Keratinocyte (primary cell): ENCODE results near the gene LMBR1. TPM values are rescaled to one million over a fixed set of nuclear protein-coding genes. Genes with fewer than 3 reads are reported as not detected.

Experiments
- DNase-seq: peaks from one replicate; pipeline ENCODE4 v3.0.0-alpha.2; 2011; ENCODE audit warnings: low read depth, missing footprints, low spot score
- FAIRE-seq: peaks from 2 replicates; lab custom pipeline; 2011; peaks lifted over from hg19 to GRCh38; lab: Jason Lieb, UNC
- H2AFZ ChIP-seq: 2 replicates; pipeline ENCODE4 v1.6.0; 2012; ENCODE audit warnings: low read length, control low read depth, inconsistent platforms; ENCODE audit not compliant: control insufficient read depth
- H3K27ac ChIP-seq: 2 replicates; pipeline ENCODE4 v1.5.1; 2011; ENCODE audit warnings: low read length; ENCODE audit not compliant: control insufficient read depth, insufficient read depth
- H3K27me3 ChIP-seq: 3 replicates; pipeline ENCODE4 v1.6.0; 2011; ENCODE audit warnings: low read length; ENCODE audit not compliant: control insufficient read depth, insufficient read depth; ENCODE audit errors: extremely low read depth
- H3K36me3 ChIP-seq, 2 experiments: 2 replicates in 1 of 2; 3 replicates in 1 of 2; pipeline ENCODE4 v1.5.1; 2011; ENCODE audit warnings: low read length in 2 of 2, mild to moderate bottlenecking in 1 of 2; ENCODE audit not compliant: control insufficient read depth in 2 of 2, insufficient read depth in 2 of 2; ENCODE audit errors: extremely low read depth in 1 of 2
- H3K4me1 ChIP-seq: 3 replicates; pipeline ENCODE4 v1.5.1; 2011; ENCODE audit warnings: low read length; ENCODE audit not compliant: control insufficient read depth, insufficient read depth; ENCODE audit errors: extremely low read depth
- H3K4me2 ChIP-seq: 3 replicates; pipeline ENCODE4 v1.6.0; 2011; ENCODE audit warnings: low read depth, low read length; ENCODE audit not compliant: control insufficient read depth, insufficient read depth; ENCODE audit errors: extremely low read depth
- H3K4me3 ChIP-seq, 3 experiments: fragments of 200-600 bp in 1 of 3; sonication (generic) in 1 of 3; 2 replicates in 2 of 3; 3 replicates in 1 of 3; pipeline ENCODE4 v1.5.1; 2011 to 2016; ENCODE audit warnings: low read length in 3 of 3, mild to moderate bottlenecking in 3 of 3, control low read depth in 2 of 3, inconsistent platforms in 1 of 3, low read depth in 1 of 3, mixed read lengths in 1 of 3, mixed run types in 1 of 3, moderate library complexity in 1 of 3; ENCODE audit not compliant: control insufficient read depth in 2 of 3, insufficient read depth in 2 of 3; ENCODE audit errors: extremely low read depth in 1 of 3
- H3K79me2 ChIP-seq: 2 replicates; pipeline ENCODE4 v1.6.0; 2012; ENCODE audit warnings: low read length; ENCODE audit not compliant: control insufficient read depth, insufficient read depth
- H3K9ac ChIP-seq: 3 replicates; pipeline ENCODE4 v1.6.0; 2011; ENCODE audit warnings: low read length; ENCODE audit not compliant: control insufficient read depth, insufficient read depth; ENCODE audit errors: extremely low read depth
- H3K9me1 ChIP-seq: 3 replicates; pipeline ENCODE4 v1.6.0; 2011; ENCODE audit warnings: low read length; ENCODE audit not compliant: control insufficient read depth, insufficient read depth; ENCODE audit errors: extremely low read depth
- H3K9me3 ChIP-seq: 2 replicates; pipeline ENCODE4 v1.5.1; 2012; ENCODE audit warnings: low read depth, low read length; ENCODE audit not compliant: control insufficient read depth
- H4K20me1 ChIP-seq: 3 replicates; pipeline ENCODE4 v1.6.0; 2011; ENCODE audit warnings: low read length; ENCODE audit not compliant: control insufficient read depth, insufficient read depth; ENCODE audit errors: extremely low read depth
- EZH2 ChIP-seq: IDR thresholded peaks from one replicate; pipeline ENCODE4 v1.6.1; 2012; ENCODE audit warnings: inconsistent platforms, mild to moderate bottlenecking, low read length, moderate library complexity
- dilution Hi-C: fragments of 300-500 bp; cut with MboI; formaldehyde crosslinking; loops from one replicate; pipeline ENCODE4 v1.7.0; 2020; ENCODE audit warnings: low sequenced_read_pairs; ENCODE audit not compliant: extremely low pct_ligation_motif_present
- polyA plus RNA-seq, 5 experiments: library from polyadenylated mRNA; depleted of rRNA in 3 of 5; stranded (reverse) in 3 of 5; stranded (forward) in 1 of 5; unstranded in 1 of 5; fragments of >200 nt; gene quantifications; 1 replicate in 1 of 5; 2 replicates in 3 of 5; 3 replicates in 1 of 5; pipeline versions ENCODE4 v1.2.1 to v1.2.3, GENCODE V29; 2011 to 2012; ENCODE audit warnings: missing spikeins in 2 of 5, low read depth in 1 of 5, low replicate concordance in 1 of 5
- TF ChIP-seq, protein P1 (sequence below), 3 experiments: IDR thresholded peaks in 1 of 3; conservative IDR thresholded peaks in 1 of 3; optimal IDR thresholded peaks in 1 of 3; 2 replicates in 2 of 3; 3 replicates in 1 of 3; pipeline versions ENCODE3 to v1.5.1; 2011; ENCODE audit warnings: low read length in 3 of 3, mild to moderate bottlenecking in 3 of 3, moderate library complexity in 2 of 3, control low read depth in 1 of 3, inconsistent platforms in 1 of 3; ENCODE audit not compliant: insufficient read depth in 2 of 3; ENCODE audit errors: extremely low read depth in 1 of 3

LMBR1 gene
- polyA plus RNA-seq, 1 donor (not counting 4 experiments of a cell fraction or from before 2014, with no cell fraction given): 30.2 TPM

- FAIRE-seq (no peak), DNase-seq (no peak)
- no peaks in the 10 kb centered on the region for H3K4me1 ChIP-seq
- H3K4me2 ChIP-seq: no peak overlapping the region
- H3K27ac ChIP-seq: no peak overlapping the region
- H4K20me1 ChIP-seq: no peaks in the 10 kb centered on the region
- no peaks in the 10 kb centered on the region for H3K36me3 ChIP-seq
- H3K9ac ChIP-seq: no peak overlapping the region
- H3K27me3 ChIP-seq: peaks cover 3% of the 10 kb centered on the region
- no peaks in the 10 kb centered on the region for H3K9me3 ChIP-seq
- no peaks in the 10 kb centered on the region for H3K9me1 ChIP-seq
- H3K79me2 ChIP-seq: no peaks in the 10 kb centered on the region
- TF ChIP-seq EZH2: no peak
- TF ChIP-seq, protein P1, sequence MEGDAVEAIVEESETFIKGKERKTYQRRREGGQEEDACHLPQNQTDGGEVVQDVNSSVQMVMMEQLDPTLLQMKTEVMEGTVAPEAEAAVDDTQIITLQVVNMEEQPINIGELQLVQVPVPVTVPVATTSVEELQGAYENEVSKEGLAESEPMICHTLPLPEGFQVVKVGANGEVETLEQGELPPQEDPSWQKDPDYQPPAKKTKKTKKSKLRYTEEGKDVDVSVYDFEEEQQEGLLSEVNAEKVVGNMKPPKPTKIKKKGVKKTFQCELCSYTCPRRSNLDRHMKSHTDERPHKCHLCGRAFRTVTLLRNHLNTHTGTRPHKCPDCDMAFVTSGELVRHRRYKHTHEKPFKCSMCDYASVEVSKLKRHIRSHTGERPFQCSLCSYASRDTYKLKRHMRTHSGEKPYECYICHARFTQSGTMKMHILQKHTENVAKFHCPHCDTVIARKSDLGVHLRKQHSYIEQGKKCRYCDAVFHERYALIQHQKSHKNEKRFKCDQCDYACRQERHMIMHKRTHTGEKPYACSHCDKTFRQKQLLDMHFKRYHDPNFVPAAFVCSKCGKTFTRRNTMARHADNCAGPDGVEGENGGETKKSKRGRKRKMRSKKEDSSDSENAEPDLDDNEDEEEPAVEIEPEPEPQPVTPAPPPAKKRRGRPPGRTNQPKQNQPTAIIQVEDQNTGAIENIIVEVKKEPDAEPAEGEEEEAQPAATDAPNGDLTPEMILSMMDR (optimal IDR thresholded peaks at IDR 0.05 in 1 of 3, IDR thresholded peaks at IDR 0.05 in 1 of 3, conservative IDR thresholded peaks at IDR 0.05 in 1 of 3; ENCODE audit: extremely low read depth in 1 of 3, insufficient read depth in 2 of 3, low read length in 3 of 3): no peak
- dilution Hi-C loops: no loop called here
- H2AFZ ChIP-seq: no peak overlapping the region
- H3K4me3 ChIP-seq: no peak overlapping the region
Measured at GRCh38 chr7:156920076-156920475, 27.1 kb upstream of the LMBR1 start.

DNA sequence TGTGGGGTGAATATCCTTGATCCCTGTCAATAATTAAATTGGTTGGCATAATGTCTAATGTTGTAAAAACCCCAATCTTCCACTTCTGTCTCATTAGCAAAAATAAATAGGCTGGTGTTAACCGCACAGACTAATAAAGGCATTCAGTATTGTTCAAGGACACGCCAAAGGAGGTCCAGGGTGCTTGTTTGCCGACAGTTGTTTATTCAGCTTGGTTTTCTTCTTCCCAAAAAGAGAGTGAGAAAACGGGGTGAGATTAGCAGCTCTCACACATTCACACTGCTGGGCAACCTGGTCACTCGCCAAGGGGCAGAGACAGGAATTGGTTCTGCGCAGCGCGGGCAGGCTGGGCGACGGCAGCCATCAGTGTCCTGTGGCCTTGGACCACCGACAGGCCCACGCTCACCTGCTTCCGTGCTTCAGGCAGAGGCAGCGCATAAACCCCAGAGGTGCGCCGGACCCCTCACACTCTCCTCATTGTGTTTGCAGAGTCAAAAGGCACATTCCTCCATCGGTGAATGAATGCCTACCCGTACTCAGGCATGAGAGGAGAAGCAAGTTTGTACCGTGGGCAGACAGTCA, 26.2 kb upstream of the LMBR1 start:
- H3K9me1 ChIP-seq: no peaks in the 10 kb centered on the region
- dilution Hi-C loops: no loop called here
- no peak for TF ChIP-seq EZH2
- TF ChIP-seq, protein P1 (optimal IDR thresholded peaks at IDR 0.05 in 1 of 3, IDR thresholded peaks at IDR 0.05 in 1 of 3, conservative IDR thresholded peaks at IDR 0.05 in 1 of 3; ENCODE audit: extremely low read depth in 1 of 3, insufficient read depth in 2 of 3, low read length in 3 of 3): no peak
- H3K27me3 ChIP-seq: peaks cover 3% of the 10 kb centered on the region
- H3K4me2 ChIP-seq: no peak overlapping the region
- DNase-seq: no peak
- H3K79me2 ChIP-seq: no peaks in the 10 kb centered on the region
- no peak overlapping the region for H3K9ac ChIP-seq
- no peak for FAIRE-seq
- H4K20me1 ChIP-seq: no peaks in the 10 kb centered on the region
- no peaks in the 10 kb centered on the region for H3K4me1 ChIP-seq
- H3K36me3 ChIP-seq: no peaks in the 10 kb centered on the region
- H3K9me3 ChIP-seq: no peaks in the 10 kb centered on the region
- no peak overlapping the region for H2AFZ ChIP-seq
- H3K4me3 ChIP-seq: no peak overlapping the region
- no peak overlapping the region for H3K27ac ChIP-seq
